Loucy (cell line): Measurements from ENCODE around the gene DSCAM.

ENCODE experiments used
- CTCF ChIP-seq: fragments of 200-600 bp; sonication (generic); conservative IDR thresholded peaks from 2 replicates; pipeline ENCODE4 v1.5.1; 2014; ENCODE audit warnings: mild to moderate bottlenecking, antibody characterized with exemption, low read length
- EZH2phosphoT487 ChIP-seq: fragments of 200-600 bp; IDR thresholded peaks from 2 replicates; pipeline ENCODE4 v1.6.1; 2018; ENCODE audit warnings: antibody characterized with exemption, mild to moderate bottlenecking, moderate library complexity, borderline replicate concordance

- no peak for TF ChIP-seq CTCF
- TF ChIP-seq EZH2phosphoT487 = no peak
Measured at GRCh38 chr21:39969691-39970364, 877.1 kb downstream of the DSCAM start.
